ENCODE results near the gene TM9SF1. TPM values are rescaled to one million over a fixed set of nuclear protein-coding genes. Genes with fewer than 3 reads are reported as not detected.

Gene TM9SF1
- total and polyA plus RNA-seq, 2 of the 13 experiments (the other 11 are each of a cell fraction or from before 2014, with no cell fraction given), result 83.2 to 110 TPM

DNA sequence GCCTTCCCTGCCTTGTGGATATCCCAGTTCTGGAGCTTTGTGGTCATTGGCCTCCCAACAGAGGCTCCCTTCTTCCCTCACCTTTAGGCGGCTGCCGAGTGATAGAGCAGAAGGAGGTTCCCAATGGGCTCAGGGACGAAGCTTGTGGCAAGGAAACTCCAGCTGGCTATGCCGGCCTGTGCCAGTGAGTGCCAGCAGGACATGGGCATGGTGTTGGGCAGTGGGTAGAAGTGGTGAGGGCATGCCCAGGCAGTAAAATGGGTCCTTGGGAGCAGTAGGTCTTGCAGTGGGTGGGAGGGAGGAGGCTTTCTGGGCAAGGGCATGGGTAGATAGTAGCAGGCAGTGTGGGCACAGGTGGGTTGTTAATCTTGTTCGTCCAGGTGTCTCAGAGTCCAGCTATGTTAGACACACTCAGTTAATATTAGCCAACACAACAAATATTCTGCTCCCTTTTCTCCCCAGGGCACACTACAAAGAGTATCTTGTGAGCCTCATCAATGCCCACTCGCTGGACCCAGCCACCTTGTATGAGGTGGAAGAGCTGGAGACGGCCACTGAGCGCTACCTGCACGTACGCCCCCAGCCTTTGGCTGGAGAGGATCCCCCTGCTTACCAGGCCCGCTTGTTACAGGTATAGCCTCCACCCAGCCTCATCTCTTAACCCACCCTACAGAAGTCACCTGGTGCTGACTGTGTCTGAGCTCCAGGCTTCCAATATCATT is 35.3 kb downstream of the TM9SF1 start (continued):
- no peak for TF ChIP-seq TFAP4 (IDR thresholded peaks at IDR 0.05; ENCODE audit: borderline replicate concordance, low read depth)
- TF ChIP-seq ZNF251 (CRISPR knock-in tag; IDR thresholded peaks at IDR 0.05), result no peak
- no peak for TF ChIP-seq NFE2L2 (IDR thresholded peaks at IDR 0.05; ENCODE audit: low read length)
- TF ChIP-seq ARNT2 (CRISPR knock-in tag; IDR thresholded peaks at IDR 0.05; ENCODE audit: low read depth), result no peak
- TF ChIP-seq RBM22 (optimal IDR thresholded peaks at IDR 0.05; ENCODE audit: low read length), result peak; percentile 54
- no peak for TF ChIP-seq CEBPG (CRISPR knock-in tag; IDR thresholded peaks at IDR 0.05)
- TF ChIP-seq, protein P1, sequence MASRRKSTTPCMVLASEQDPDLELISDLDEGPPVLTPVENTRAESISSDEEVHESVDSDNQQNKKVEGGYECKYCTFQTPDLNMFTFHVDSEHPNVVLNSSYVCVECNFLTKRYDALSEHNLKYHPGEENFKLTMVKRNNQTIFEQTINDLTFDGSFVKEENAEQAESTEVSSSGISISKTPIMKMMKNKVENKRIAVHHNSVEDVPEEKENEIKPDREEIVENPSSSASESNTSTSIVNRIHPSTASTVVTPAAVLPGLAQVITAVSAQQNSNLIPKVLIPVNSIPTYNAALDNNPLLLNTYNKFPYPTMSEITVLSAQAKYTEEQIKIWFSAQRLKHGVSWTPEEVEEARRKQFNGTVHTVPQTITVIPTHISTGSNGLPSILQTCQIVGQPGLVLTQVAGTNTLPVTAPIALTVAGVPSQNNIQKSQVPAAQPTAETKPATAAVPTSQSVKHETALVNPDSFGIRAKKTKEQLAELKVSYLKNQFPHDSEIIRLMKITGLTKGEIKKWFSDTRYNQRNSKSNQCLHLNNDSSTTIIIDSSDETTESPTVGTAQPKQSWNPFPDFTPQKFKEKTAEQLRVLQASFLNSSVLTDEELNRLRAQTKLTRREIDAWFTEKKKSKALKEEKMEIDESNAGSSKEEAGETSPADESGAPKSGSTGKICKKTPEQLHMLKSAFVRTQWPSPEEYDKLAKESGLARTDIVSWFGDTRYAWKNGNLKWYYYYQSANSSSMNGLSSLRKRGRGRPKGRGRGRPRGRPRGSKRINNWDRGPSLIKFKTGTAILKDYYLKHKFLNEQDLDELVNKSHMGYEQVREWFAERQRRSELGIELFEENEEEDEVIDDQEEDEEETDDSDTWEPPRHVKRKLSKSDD (CRISPR knock-in tag; IDR thresholded peaks at IDR 0.05; ENCODE audit: low read depth), result no peak
- TF ChIP-seq, protein P2, sequence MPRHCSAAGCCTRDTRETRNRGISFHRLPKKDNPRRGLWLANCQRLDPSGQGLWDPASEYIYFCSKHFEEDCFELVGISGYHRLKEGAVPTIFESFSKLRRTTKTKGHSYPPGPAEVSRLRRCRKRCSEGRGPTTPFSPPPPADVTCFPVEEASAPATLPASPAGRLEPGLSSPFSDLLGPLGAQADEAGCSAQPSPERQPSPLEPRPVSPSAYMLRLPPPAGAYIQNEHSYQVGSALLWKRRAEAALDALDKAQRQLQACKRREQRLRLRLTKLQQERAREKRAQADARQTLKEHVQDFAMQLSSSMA (CRISPR knock-in tag; IDR thresholded peaks at IDR 0.05), result no peak
- 0 out of 2 replicates have a peak, but pooled peaks have one; percentile 20 for TF ChIP-seq ZNF839 (CRISPR knock-in tag; IDR thresholded peaks at IDR 0.05; ENCODE audit: borderline replicate concordance)
- TF ChIP-seq ZEB1 (IDR thresholded peaks at IDR 0.05; ENCODE audit: insufficient replicate concordance, low read depth), result peak; percentile 3
- TF ChIP-seq ZNF280B (CRISPR knock-in tag; IDR thresholded peaks at IDR 0.05; ENCODE audit: borderline replicate concordance), result no peak
- TF ChIP-seq, protein P3, sequence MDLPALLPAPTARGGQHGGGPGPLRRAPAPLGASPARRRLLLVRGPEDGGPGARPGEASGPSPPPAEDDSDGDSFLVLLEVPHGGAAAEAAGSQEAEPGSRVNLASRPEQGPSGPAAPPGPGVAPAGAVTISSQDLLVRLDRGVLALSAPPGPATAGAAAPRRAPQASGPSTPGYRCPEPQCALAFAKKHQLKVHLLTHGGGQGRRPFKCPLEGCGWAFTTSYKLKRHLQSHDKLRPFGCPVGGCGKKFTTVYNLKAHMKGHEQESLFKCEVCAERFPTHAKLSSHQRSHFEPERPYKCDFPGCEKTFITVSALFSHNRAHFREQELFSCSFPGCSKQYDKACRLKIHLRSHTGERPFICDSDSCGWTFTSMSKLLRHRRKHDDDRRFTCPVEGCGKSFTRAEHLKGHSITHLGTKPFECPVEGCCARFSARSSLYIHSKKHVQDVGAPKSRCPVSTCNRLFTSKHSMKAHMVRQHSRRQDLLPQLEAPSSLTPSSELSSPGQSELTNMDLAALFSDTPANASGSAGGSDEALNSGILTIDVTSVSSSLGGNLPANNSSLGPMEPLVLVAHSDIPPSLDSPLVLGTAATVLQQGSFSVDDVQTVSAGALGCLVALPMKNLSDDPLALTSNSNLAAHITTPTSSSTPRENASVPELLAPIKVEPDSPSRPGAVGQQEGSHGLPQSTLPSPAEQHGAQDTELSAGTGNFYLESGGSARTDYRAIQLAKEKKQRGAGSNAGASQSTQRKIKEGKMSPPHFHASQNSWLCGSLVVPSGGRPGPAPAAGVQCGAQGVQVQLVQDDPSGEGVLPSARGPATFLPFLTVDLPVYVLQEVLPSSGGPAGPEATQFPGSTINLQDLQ (CRISPR knock-in tag; IDR thresholded peaks at IDR 0.05), result 0 out of 2 replicates have a peak, but pooled peaks have one; percentile 24
- peak; percentile 61; the same call in 1 of the 2 replicates for TF ChIP-seq SAFB2 (CRISPR knock-in tag; IDR thresholded peaks at IDR 0.05; ENCODE audit: borderline replicate concordance, low read depth)
- no peak for TF ChIP-seq ELF3 (CRISPR knock-in tag; IDR thresholded peaks at IDR 0.05)
- peak; percentile 81 for TF ChIP-seq AGO2 (optimal IDR thresholded peaks at IDR 0.05; ENCODE audit: low read depth, low read length)
- no peak for TF ChIP-seq CC2D1A (CRISPR knock-in tag; IDR thresholded peaks at IDR 0.05)
- TF ChIP-seq KMT2A (CRISPR knock-in tag; IDR thresholded peaks at IDR 0.05), result peak; percentile 43; the same call in 1 of the 2 replicates
- no peak for TF ChIP-seq AGO1 (IDR thresholded peaks at IDR 0.05; ENCODE audit: low read depth, low read length, poor library complexity, severe bottlenecking)
- TF ChIP-seq RFX3 (CRISPR knock-in tag; IDR thresholded peaks at IDR 0.05), result no peak
- TF ChIP-seq KLF13 (CRISPR knock-in tag; IDR thresholded peaks at IDR 0.05), result 0 out of 2 replicates have a peak, but pooled peaks have one; percentile 21
- TF ChIP-seq ZNF383 (CRISPR knock-in tag; IDR thresholded peaks at IDR 0.05; ENCODE audit: borderline replicate concordance), result no peak
